H9 (cell line): ENCODE data around the gene FCGR3A. TPM values are rescaled to one million over a fixed set of nuclear protein-coding genes. Genes with fewer than 3 reads are reported as not detected.

Source experiments
- DNase-seq: peaks from one replicate; pipeline ENCODE4 v3.0.0-alpha.2; 2017
- H2AFZ ChIP-seq: one replicate; pipeline ENCODE4 v1.6.1; 2013; ENCODE audit warnings: mild to moderate bottlenecking, low read length, control low read depth, moderate library complexity
- H2AK5ac ChIP-seq: 2 replicates; pipeline ENCODE4 v1.6.1; 2013; ENCODE audit warnings: low read length, control low read depth, mixed read lengths; ENCODE audit not compliant: insufficient read length
- H2BK120ac ChIP-seq: one replicate; pipeline ENCODE4 v1.6.1; 2013; ENCODE audit warnings: low read depth, mild to moderate bottlenecking, low read length, control low read depth, inconsistent platforms; ENCODE audit not compliant: poor library complexity, severe bottlenecking
- H2BK12ac ChIP-seq: 2 replicates; pipeline ENCODE4 v1.6.1; 2013; ENCODE audit warnings: low read length, control low read depth, mixed read lengths, low read depth; ENCODE audit not compliant: insufficient read length
- H2BK15ac ChIP-seq: 2 replicates; pipeline ENCODE4 v1.6.1; 2013; ENCODE audit warnings: low read depth, low read length, control low read depth
- H2BK20ac ChIP-seq: one replicate; pipeline ENCODE4 v1.6.1; 2013; ENCODE audit warnings: low read depth, mild to moderate bottlenecking, low read length, control low read depth, inconsistent platforms; ENCODE audit not compliant: poor library complexity, severe bottlenecking
- H2BK5ac ChIP-seq: 2 replicates; pipeline ENCODE4 v1.6.1; 2013; ENCODE audit warnings: low read length, control low read depth, mixed read lengths; ENCODE audit not compliant: insufficient read length
- H3K14ac ChIP-seq: 2 replicates; pipeline ENCODE4 v1.6.1; 2013; ENCODE audit warnings: low read length, control low read depth; ENCODE audit not compliant: insufficient read depth
- H3K18ac ChIP-seq: 2 replicates; pipeline ENCODE4 v1.6.1; 2013; ENCODE audit warnings: low read depth, mild to moderate bottlenecking, mixed read lengths, low read length, control low read depth; ENCODE audit not compliant: insufficient read length
- H3K23ac ChIP-seq: 2 replicates; pipeline ENCODE4 v1.6.1; 2013; ENCODE audit warnings: low read length, control low read depth, mixed read lengths, low read depth; ENCODE audit not compliant: insufficient read length
- H3K23me2 ChIP-seq: 2 replicates; pipeline ENCODE4 v1.6.1; 2013; ENCODE audit warnings: low read depth, mild to moderate bottlenecking, mixed read lengths, low read length, control low read depth; ENCODE audit not compliant: insufficient read length, poor library complexity, severe bottlenecking
- H3K27ac ChIP-seq: 2 replicates; pipeline ENCODE4 v1.5.1; 2013; ENCODE audit warnings: low read length, control low read depth, mixed read lengths, low read depth; ENCODE audit not compliant: insufficient read length
- H3K27me3 ChIP-seq: 2 replicates; pipeline ENCODE4 v1.6.1; 2013; ENCODE audit warnings: low read length, control low read depth, inconsistent platforms; ENCODE audit not compliant: insufficient read depth
- H3K4ac ChIP-seq: 2 replicates; pipeline ENCODE4 v1.6.1; 2013; ENCODE audit warnings: low read depth, mild to moderate bottlenecking, control low read depth, inconsistent platforms, low read length, moderate library complexity
- H3K4me1 ChIP-seq: 2 replicates; pipeline ENCODE4 v1.6.1; 2013; ENCODE audit warnings: low read length, control low read depth, inconsistent platforms; ENCODE audit not compliant: insufficient read depth
- H3K4me2 ChIP-seq: 2 replicates; pipeline ENCODE4 v1.6.1; 2013; ENCODE audit warnings: low read length, control low read depth, mixed read lengths; ENCODE audit not compliant: insufficient read length, insufficient read depth
- H3K56ac ChIP-seq: 2 replicates; pipeline ENCODE4 v1.6.1; 2013; ENCODE audit warnings: low read depth, mild to moderate bottlenecking, mixed read lengths, low read length, control low read depth; ENCODE audit not compliant: insufficient read length
- H3K79me1 ChIP-seq: 2 replicates; pipeline ENCODE4 v1.6.1; 2013; ENCODE audit warnings: low read depth, mild to moderate bottlenecking, moderate library complexity, low read length, control low read depth, inconsistent platforms; ENCODE audit not compliant: insufficient read depth, poor library complexity, severe bottlenecking
- H3K79me2 ChIP-seq: 2 replicates; pipeline ENCODE4 v1.6.1; 2013; ENCODE audit warnings: low read length, control low read depth, inconsistent platforms; ENCODE audit not compliant: insufficient read depth
- H3K9ac ChIP-seq: 2 replicates; pipeline ENCODE4 v1.6.1; 2013; ENCODE audit warnings: low read length, control low read depth, mixed read lengths; ENCODE audit not compliant: insufficient read length; ENCODE audit errors: extremely low read depth
- H3K9me3 ChIP-seq: one replicate; pipeline ENCODE4 v1.6.1; 2013; ENCODE audit warnings: low read depth, low read length, inconsistent platforms; ENCODE audit not compliant: control insufficient read depth
- H3T11ph ChIP-seq: one replicate; pipeline ENCODE4 v1.6.1; 2013; ENCODE audit warnings: mild to moderate bottlenecking, low read length, control low read depth, inconsistent platforms
- H4K20me1 ChIP-seq: one replicate; pipeline ENCODE4 v1.6.1; 2013; ENCODE audit not compliant: control insufficient read depth, insufficient read length, insufficient read depth
- H4K5ac ChIP-seq: 2 replicates; pipeline ENCODE4 v1.6.1; 2013; ENCODE audit warnings: low read depth, mild to moderate bottlenecking, mixed read lengths, low read length, control low read depth; ENCODE audit not compliant: insufficient read length
- H4K8ac ChIP-seq: replicated peaks from 2 replicates; pipeline ENCODE4 v1.6.1; 2013; ENCODE audit warnings: low read length, control low read depth, mixed read lengths, low read depth; ENCODE audit not compliant: insufficient read length
- H4K91ac ChIP-seq: 2 replicates; pipeline ENCODE4 v1.6.1; 2013; ENCODE audit warnings: low read depth, mild to moderate bottlenecking, moderate library complexity, mixed read lengths, low read length, control low read depth; ENCODE audit not compliant: insufficient read length
- H3K27ac Mint-ChIP-seq, 3 experiments: 2 replicates in 2 of 3; 3 replicates in 1 of 3; pipeline ENCODE4 v1.8.0; 2020 to 2021; ENCODE audit warnings: mixed read lengths in 3 of 3, mild to moderate bottlenecking in 1 of 3, moderate library complexity in 1 of 3
- H3K27me3 Mint-ChIP-seq: 2 replicates; pipeline ENCODE4 v1.8.0; 2021; ENCODE audit warnings: low read depth, mild to moderate bottlenecking, moderate library complexity, mixed read lengths
- H3K36me3 Mint-ChIP-seq, 3 experiments: 2 replicates in 2 of 3; 3 replicates in 1 of 3; pipeline ENCODE4 v1.8.0; 2020 to 2021; ENCODE audit warnings: low read depth in 3 of 3, mixed read lengths in 3 of 3; ENCODE audit not compliant: insufficient read depth in 1 of 3
- H3K4me1 Mint-ChIP-seq, 2 experiments: 2 replicates each; pipeline ENCODE4 v1.8.0; 2020; ENCODE audit warnings: mixed read lengths in 2 of 2
- H3K4me3 Mint-ChIP-seq, 2 experiments: 2 replicates in 1 of 2; 3 replicates in 1 of 2; pipeline ENCODE4 v1.8.0; 2020 to 2021; ENCODE audit warnings: mild to moderate bottlenecking in 2 of 2, mixed read lengths in 2 of 2, moderate library complexity in 1 of 2
- H3K9me3 Mint-ChIP-seq, 2 experiments: 2 replicates in 1 of 2; 3 replicates in 1 of 2; pipeline ENCODE4 v1.8.0; 2020; ENCODE audit warnings: mild to moderate bottlenecking in 2 of 2, mixed read lengths in 2 of 2, moderate library complexity in 1 of 2
- CTCF ChIP-seq: fragments of 200-600 bp; sonication (generic); conservative IDR thresholded peaks from 3 replicates; pipeline ENCODE4 v1.8.0; 2021; ENCODE audit warnings: antibody characterized with exemption, mild to moderate bottlenecking
- WGBS: extraction: QIAGEN DNeasy Blood & Tissue Kit; methylation state at CpG from one replicate; pipeline ENCODE4 v1.1.7; 2013; ENCODE audit warnings: missing lambda C conversion rate, low lambda C conversion rate, mixed read lengths; ENCODE audit not compliant: insufficient read length; ENCODE audit errors: extremely low coverage; 5-methylcytosine and 5-hydroxymethylcytosine counted together
- total RNA-seq: library from RNA; stranded (reverse); gene quantifications from 2 replicates; pipeline ENCODE4 v1.2.1, GENCODE V29; 2021

FCGR3A gene
- total RNA-seq, 1 experiment from 2014 or later, result not detected

- Histone ChIP-seq H3K79me2 (no peaks in the 10 kb centered on the region), H3K4me2 (no peak overlapping the region), H4K20me1 (no peaks in the 10 kb centered on the region), H3K4ac (no peak overlapping the region), H2BK12ac (no peak overlapping the region), H3K27me3 (no peaks in the 10 kb centered on the region), H2AK5ac (no peak overlapping the region), H3K27ac (no peak overlapping the region), H4K91ac (no peak overlapping the region), H3K14ac (no peak overlapping the region), H3K56ac (no peak overlapping the region), H2BK120ac (no peak overlapping the region), H3K9ac (no peak overlapping the region), H2BK15ac (no peak overlapping the region), H3K18ac (no peak overlapping the region), H2BK20ac (no peak overlapping the region), H4K5ac (no peak overlapping the region), H2BK5ac (no peak overlapping the region), H2AFZ (no peak overlapping the region), H3T11ph (no peak overlapping the region), H3K23me2 (no peaks in the 10 kb centered on the region), H3K4me1 (no peaks in the 10 kb centered on the region), H3K9me3 (no peaks in the 10 kb centered on the region), H3K23ac (no peak overlapping the region), H3K79me1 (no peaks in the 10 kb centered on the region), H4K8ac (no peak overlapping the region)
- H3K9me3 Mint-ChIP-seq, result no peaks in the 10 kb centered on the region
- peaks cover 0 to 6% of the 10 kb centered on the region in 2 experiments; a peak in 1 of 4 replicates for H3K4me1 Mint-ChIP-seq
- TF ChIP-seq CTCF, result no peak
- DNase-seq, result no peak
- no CpG with 5 or more reads among the region's 2 CpGs for WGBS
- no peaks in the 10 kb centered on the region for H3K36me3 Mint-ChIP-seq
- no peak overlapping the region for H3K4me3 Mint-ChIP-seq
- no peak overlapping the region for H3K27ac Mint-ChIP-seq
- H3K27me3 Mint-ChIP-seq, result peaks cover 14% of the 10 kb centered on the region; the same call in 1 of the 2 replicates
Observed at GRCh38 chr1:161498646-161499045, 51.0 kb downstream of the FCGR3A start.
